Keratinocyte (primary cell): ENCODE measurements around the gene KIF1B. TPM values are rescaled to one million over a fixed set of nuclear protein-coding genes. Genes with fewer than 3 reads are reported as not detected.

Experiments used
- DNase-seq: peaks from one replicate; pipeline ENCODE4 v3.0.0-alpha.2; 2011; ENCODE audit warnings: low read depth, missing footprints, low spot score
- FAIRE-seq: peaks from 2 replicates; lab custom pipeline; 2011; peaks lifted over from hg19 to GRCh38; lab: Jason Lieb, UNC
- H2AFZ ChIP-seq: 2 replicates; pipeline ENCODE4 v1.6.0; 2012; ENCODE audit warnings: low read length, control low read depth, inconsistent platforms; ENCODE audit not compliant: control insufficient read depth
- H3K27ac ChIP-seq: 2 replicates; pipeline ENCODE4 v1.5.1; 2011; ENCODE audit warnings: low read length; ENCODE audit not compliant: control insufficient read depth, insufficient read depth
- H3K27me3 ChIP-seq: 3 replicates; pipeline ENCODE4 v1.6.0; 2011; ENCODE audit warnings: low read length; ENCODE audit not compliant: control insufficient read depth, insufficient read depth; ENCODE audit errors: extremely low read depth
- H3K36me3 ChIP-seq, 2 experiments: 2 replicates in 1 of 2; 3 replicates in 1 of 2; pipeline ENCODE4 v1.5.1; 2011; ENCODE audit warnings: low read length in 2 of 2, mild to moderate bottlenecking in 1 of 2; ENCODE audit not compliant: control insufficient read depth in 2 of 2, insufficient read depth in 2 of 2; ENCODE audit errors: extremely low read depth in 1 of 2
- H3K4me1 ChIP-seq: 3 replicates; pipeline ENCODE4 v1.5.1; 2011; ENCODE audit warnings: low read length; ENCODE audit not compliant: control insufficient read depth, insufficient read depth; ENCODE audit errors: extremely low read depth
- H3K4me2 ChIP-seq: 3 replicates; pipeline ENCODE4 v1.6.0; 2011; ENCODE audit warnings: low read depth, low read length; ENCODE audit not compliant: control insufficient read depth, insufficient read depth; ENCODE audit errors: extremely low read depth
- H3K4me3 ChIP-seq, 3 experiments: fragments of 200-600 bp in 1 of 3; sonication (generic) in 1 of 3; 2 replicates in 2 of 3; 3 replicates in 1 of 3; pipeline ENCODE4 v1.5.1; 2011 to 2016; ENCODE audit warnings: low read length in 3 of 3, mild to moderate bottlenecking in 3 of 3, control low read depth in 2 of 3, inconsistent platforms in 1 of 3, low read depth in 1 of 3, mixed read lengths in 1 of 3, mixed run types in 1 of 3, moderate library complexity in 1 of 3; ENCODE audit not compliant: control insufficient read depth in 2 of 3, insufficient read depth in 2 of 3; ENCODE audit errors: extremely low read depth in 1 of 3
- H3K79me2 ChIP-seq: 2 replicates; pipeline ENCODE4 v1.6.0; 2012; ENCODE audit warnings: low read length; ENCODE audit not compliant: control insufficient read depth, insufficient read depth
- H3K9ac ChIP-seq: 3 replicates; pipeline ENCODE4 v1.6.0; 2011; ENCODE audit warnings: low read length; ENCODE audit not compliant: control insufficient read depth, insufficient read depth; ENCODE audit errors: extremely low read depth
- H3K9me1 ChIP-seq: 3 replicates; pipeline ENCODE4 v1.6.0; 2011; ENCODE audit warnings: low read length; ENCODE audit not compliant: control insufficient read depth, insufficient read depth; ENCODE audit errors: extremely low read depth
- H3K9me3 ChIP-seq: 2 replicates; pipeline ENCODE4 v1.5.1; 2012; ENCODE audit warnings: low read depth, low read length; ENCODE audit not compliant: control insufficient read depth
- H4K20me1 ChIP-seq: 3 replicates; pipeline ENCODE4 v1.6.0; 2011; ENCODE audit warnings: low read length; ENCODE audit not compliant: control insufficient read depth, insufficient read depth; ENCODE audit errors: extremely low read depth
- EZH2 ChIP-seq: IDR thresholded peaks from one replicate; pipeline ENCODE4 v1.6.1; 2012; ENCODE audit warnings: inconsistent platforms, mild to moderate bottlenecking, low read length, moderate library complexity
- dilution Hi-C: fragments of 300-500 bp; cut with MboI; formaldehyde crosslinking; loops from one replicate; pipeline ENCODE4 v1.7.0; 2020; ENCODE audit warnings: low sequenced_read_pairs; ENCODE audit not compliant: extremely low pct_ligation_motif_present
- polyA plus RNA-seq, 5 experiments: library from polyadenylated mRNA; depleted of rRNA in 3 of 5; stranded (reverse) in 3 of 5; stranded (forward) in 1 of 5; unstranded in 1 of 5; fragments of >200 nt; gene quantifications; 1 replicate in 1 of 5; 2 replicates in 3 of 5; 3 replicates in 1 of 5; pipeline versions ENCODE4 v1.2.1 to v1.2.3, GENCODE V29; 2011 to 2012; ENCODE audit warnings: missing spikeins in 2 of 5, low read depth in 1 of 5, low replicate concordance in 1 of 5
- TF ChIP-seq, protein P1 (sequence below), 3 experiments: IDR thresholded peaks in 1 of 3; conservative IDR thresholded peaks in 1 of 3; optimal IDR thresholded peaks in 1 of 3; 2 replicates in 2 of 3; 3 replicates in 1 of 3; pipeline versions ENCODE3 to v1.5.1; 2011; ENCODE audit warnings: low read length in 3 of 3, mild to moderate bottlenecking in 3 of 3, moderate library complexity in 2 of 3, control low read depth in 1 of 3, inconsistent platforms in 1 of 3; ENCODE audit not compliant: insufficient read depth in 2 of 3; ENCODE audit errors: extremely low read depth in 1 of 3

KIF1B gene
- polyA plus RNA-seq, 1 donor (not counting 4 experiments of a cell fraction or from before 2014, with no cell fraction given): 15.1 TPM

GRCh38 chr1:10160907-10161490 lies 49.4 kb upstream of the KIF1B start:
- FAIRE-seq (no peak), DNase-seq (no peak)
- no peak overlapping the region for H3K27ac ChIP-seq
- H3K9me1 ChIP-seq: no peaks in the 10 kb centered on the region
- dilution Hi-C loops: no loop called here
- no peak overlapping the region for H2AFZ ChIP-seq
- no peak overlapping the region for H3K4me2 ChIP-seq
- TF ChIP-seq, protein P1, sequence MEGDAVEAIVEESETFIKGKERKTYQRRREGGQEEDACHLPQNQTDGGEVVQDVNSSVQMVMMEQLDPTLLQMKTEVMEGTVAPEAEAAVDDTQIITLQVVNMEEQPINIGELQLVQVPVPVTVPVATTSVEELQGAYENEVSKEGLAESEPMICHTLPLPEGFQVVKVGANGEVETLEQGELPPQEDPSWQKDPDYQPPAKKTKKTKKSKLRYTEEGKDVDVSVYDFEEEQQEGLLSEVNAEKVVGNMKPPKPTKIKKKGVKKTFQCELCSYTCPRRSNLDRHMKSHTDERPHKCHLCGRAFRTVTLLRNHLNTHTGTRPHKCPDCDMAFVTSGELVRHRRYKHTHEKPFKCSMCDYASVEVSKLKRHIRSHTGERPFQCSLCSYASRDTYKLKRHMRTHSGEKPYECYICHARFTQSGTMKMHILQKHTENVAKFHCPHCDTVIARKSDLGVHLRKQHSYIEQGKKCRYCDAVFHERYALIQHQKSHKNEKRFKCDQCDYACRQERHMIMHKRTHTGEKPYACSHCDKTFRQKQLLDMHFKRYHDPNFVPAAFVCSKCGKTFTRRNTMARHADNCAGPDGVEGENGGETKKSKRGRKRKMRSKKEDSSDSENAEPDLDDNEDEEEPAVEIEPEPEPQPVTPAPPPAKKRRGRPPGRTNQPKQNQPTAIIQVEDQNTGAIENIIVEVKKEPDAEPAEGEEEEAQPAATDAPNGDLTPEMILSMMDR (optimal IDR thresholded peaks at IDR 0.05 in 1 of 3, IDR thresholded peaks at IDR 0.05 in 1 of 3, conservative IDR thresholded peaks at IDR 0.05 in 1 of 3; ENCODE audit: extremely low read depth in 1 of 3, insufficient read depth in 2 of 3, low read length in 3 of 3): no peak
- TF ChIP-seq EZH2: no peak
- H4K20me1 ChIP-seq: no peaks in the 10 kb centered on the region
- H3K36me3 ChIP-seq: peaks cover 11 to 15% of the 10 kb centered on the region in 2 experiments
- H3K27me3 ChIP-seq: no peaks in the 10 kb centered on the region
- H3K9me3 ChIP-seq: no peaks in the 10 kb centered on the region
- H3K4me1 ChIP-seq: no peaks in the 10 kb centered on the region
- H3K79me2 ChIP-seq: no peaks in the 10 kb centered on the region
- no peak overlapping the region for H3K4me3 ChIP-seq
- H3K9ac ChIP-seq: no peak overlapping the region

- Histone ChIP-seq H4K20me1 (no peaks in the 10 kb centered on the region), H3K36me3 (peaks cover 14 to 15% of the 10 kb centered on the region in 2 experiments), H3K4me3 (no peak overlapping the region), H3K4me1 (no peaks in the 10 kb centered on the region), H3K79me2 (no peaks in the 10 kb centered on the region), H3K27ac (no peak overlapping the region), H3K4me2 (no peak overlapping the region), H3K9me3 (no peaks in the 10 kb centered on the region), H3K9me1 (no peaks in the 10 kb centered on the region), H3K27me3 (no peaks in the 10 kb centered on the region), H2AFZ (no peak overlapping the region), H3K9ac (no peak overlapping the region)
- no peak for DNase-seq
- no peak for FAIRE-seq
- TF ChIP-seq EZH2: no peak
- dilution Hi-C loops: no loop called here
Measured at GRCh38 chr1:10161541-10162290, 48.7 kb upstream of the KIF1B start.
